A549 treated with AZD9567 at 1 μM for 4 hours (cell line): ENCODE measurements around the gene ZBTB8B. TPM values are rescaled to one million over a fixed set of nuclear protein-coding genes. Genes with fewer than 3 reads are reported as not detected.

Experiments
- total RNA-seq: library from RNA; stranded (reverse); fragments of 200-300 nt; extraction: Qiagen RNA extraction; gene quantifications from 5 replicates; pipeline ENCODE4 v1.2.3, GENCODE V29; 2022; ENCODE audit not compliant: insufficient read depth

ZBTB8B gene
- 0.01 TPM in 1 of 5 replicates, not detected in the others for total RNA-seq

GRCh38 chr1:32464716-32465577 lies at the start of gene ZBTB8B:
ZBTB8B (plus strand) TSS chr1:32465072; CDS start chr1:32470625, 5,553 bp downstream.

Other genes starting within 250 kb of the ZBTB8B start
- 7.2 to 8.6 TPM (median 8.1 TPM) in 5 replicates for gene TMEM234, start 242.7 kb upstream of the ZBTB8B start, total RNA-seq
- gene EIF3I, start 242.7 kb upstream of the ZBTB8B start, total RNA-seq: 248 to 291 TPM (median 268 TPM) in 5 replicates
- gene FAM167B, start 217.8 kb upstream of the ZBTB8B start, total RNA-seq: 0.44 to 0.79 TPM (median 0.57 TPM) in 4 of 5 replicates, not detected in the other
- gene LCK, start 213.8 kb upstream of the ZBTB8B start, total RNA-seq: 0.03 to 0.08 TPM (median 0.06 TPM) in 3 of 5 replicates, not detected in the others
- 52.7 to 56.4 TPM (median 54.8 TPM) in 5 replicates for gene HDAC1, start 173.0 kb upstream of the ZBTB8B start, total RNA-seq
- 59.8 to 69.6 TPM (median 68.4 TPM) in 5 replicates for gene MARCKSL1, start 128.8 kb upstream of the ZBTB8B start, total RNA-seq
- 0.71 to 5.3 TPM (median 4.9 TPM) in 5 replicates for gene FAM229A, start 102.6 kb upstream of the ZBTB8B start, total RNA-seq
- 0.14 TPM in 1 of 5 replicates, not detected in the others for gene TSSK3, start 102.5 kb upstream of the ZBTB8B start, total RNA-seq
- 17.1 to 22.1 TPM (median 20.4 TPM) in 5 replicates for gene BSDC1, start 70.6 kb upstream of the ZBTB8B start, total RNA-seq
- gene ZBTB8A, start 74.4 kb downstream of the ZBTB8B start, total RNA-seq: 1.5 to 4.4 TPM (median 4.0 TPM) in 5 replicates
- 34.6 to 70.5 TPM (median 39.6 TPM) in 5 replicates for gene ZBTB8OS, start 185.5 kb downstream of the ZBTB8B start, total RNA-seq
- 67.8 to 113 TPM (median 71.0 TPM) in 5 replicates for gene RBBP4, start 186.1 kb downstream of the ZBTB8B start, total RNA-seq
- gene SYNC, start 237.7 kb downstream of the ZBTB8B start, total RNA-seq: 9.1 to 13.2 TPM (median 10.7 TPM) in 5 replicates